Stomach (tissue), 9 donors: Measurements from ENCODE around the gene CFAP74. TPM values are rescaled to one million over a fixed set of nuclear protein-coding genes. Genes with fewer than 3 reads are reported as not detected.

Source experiments
- DNase-seq, 2 donors: peaks; one replicate each; pipeline versions ENCODE4 v3.0.0 to v3.0.0-alpha.2; 2013 to 2019
- H3K27ac ChIP-seq, 5 donors: fragments of 200-600 bp in 4 of 5; sonication (generic) in 4 of 5; one replicate each; pipeline ENCODE4 v1.5.1; 2013 to 2019; ENCODE audit warnings: mild to moderate bottlenecking in 1 of 5, moderate library complexity in 1 of 5
- H3K27me3 ChIP-seq, 3 donors: fragments of 200-600 bp; sonication (generic); one replicate each; pipeline ENCODE4 v1.5.1; 2017 to 2019; ENCODE audit warnings: mixed run types in 1 of 3
- H3K36me3 ChIP-seq, 4 donors: fragments of 200-600 bp; sonication (generic); 1 replicate in 3 of 4; 2 replicates in 1 of 4; pipeline ENCODE4 v1.5.1; 2016 to 2019
- H3K4me1 ChIP-seq, 4 donors: fragments of 200-600 bp; sonication (generic); one replicate each; pipeline ENCODE4 v1.5.1; 2016 to 2019
- H3K4me3 ChIP-seq, 4 donors: fragments of 200-600 bp; sonication (generic) in 3 of 4; one replicate each; pipeline ENCODE4 v1.5.1; 2016 to 2019; ENCODE audit warnings: mild to moderate bottlenecking in 1 of 4
- H3K9me3 ChIP-seq, 4 donors: fragments of 200-600 bp; sonication (generic); one replicate each; pipeline ENCODE4 v1.5.1; 2016 to 2019
- CTCF ChIP-seq, 7 experiments: fragments of 450-650 bp in 4 of 7; fragments of 200-600 bp in 3 of 7; sonication (generic) in 3 of 7; IDR thresholded peaks; one replicate each; pipeline ENCODE4 v1.5.1; 2016 to 2019; ENCODE audit warnings: antibody characterized with exemption in 7 of 7, control low read depth in 2 of 7, mild to moderate bottlenecking in 1 of 7
- EP300 ChIP-seq: sonication (generic); formaldehyde crosslinking; IDR thresholded peaks from one replicate; pipeline ENCODE4 v1.6.1; 2017; ENCODE audit warnings: antibody characterized with exemption
- POLR2A ChIP-seq, 4 donors: fragments of 450-650 bp; IDR thresholded peaks; one replicate each; pipeline ENCODE4 v1.6.1; 2016; ENCODE audit warnings: antibody characterized with exemption in 4 of 4, control low read depth in 2 of 4, mild to moderate bottlenecking in 1 of 4, moderate library complexity in 1 of 4
- POLR2AphosphoS5 ChIP-seq, 3 donors: sonication (generic); formaldehyde crosslinking; IDR thresholded peaks; one replicate each; pipeline ENCODE4 v1.6.1; 2016; ENCODE audit warnings: antibody characterized with exemption in 3 of 3
- WGBS, 5 donors: extraction: QIAGEN DNeasy Blood & Tissue Kit in 3 of 5; methylation state at CpG; one replicate each; pipeline versions ENCODE4 v1.1.5 to v1.1.7; 2013 to 2018; 5-methylcytosine and 5-hydroxymethylcytosine counted together
- intact Hi-C: fragments of 100-400 bp; cut with DNase I; formaldehyde crosslinking; loops from one replicate; pipeline ENCODE4 v1.15.1; 2023; ENCODE audit warnings: low total_unique reads
- polyA plus RNA-seq, 3 donors: library from polyadenylated mRNA; stranded (reverse); fragments of 200-250 nt; gene quantifications; one replicate each; pipeline ENCODE4 v1.2.3, GENCODE V29; 2013
- total RNA-seq, 5 donors: library from RNA; depleted of rRNA; stranded (reverse); fragments of >200 nt; gene quantifications; one replicate each; pipeline versions ENCODE4 v1.1.0 to v1.2.3, GENCODE V29; 2014 to 2016
- donor health status: healthy with polysubstance abuse.
- donor health status: Bipolar disorder and iron deficiency.
- donor health status: healthy.

CFAP74 gene
- total and polyA plus RNA-seq, 8 donors, result under 0.01 TPM; not detected in 7

- peaks cover 13 to 53% (median 48%) of the 10 kb centered on the region in 4 donors for H3K4me1 ChIP-seq
- intact Hi-C loops, result no loop called here
- H3K27ac ChIP-seq, result peak overlapping the region in 4 of 5 donors; percentile 40 to 64 (median 46)
- H3K9me3 ChIP-seq, result no peaks in the 10 kb centered on the region
- TF ChIP-seq EP300 (no peak), POLR2AphosphoS5 (IDR thresholded peaks at IDR 0.05) (no peak), POLR2A (IDR thresholded peaks at IDR 0.05) (no peak), CTCF (IDR thresholded peaks at IDR 0.05) (no peak)
- H3K27me3 ChIP-seq, result peaks cover 0 to 35% (median 4%) of the 10 kb centered on the region in 3 donors
- no peak overlapping the region for H3K4me3 ChIP-seq
- 69 to 81% (median 76%) methylated on average over 12 to 14 of the region's 14 CpGs for WGBS, 5 donors
- DNase-seq, result peak in 1 of 2 donors; percentile 30
- no peaks in the 10 kb centered on the region for H3K36me3 ChIP-seq
These were observed 107.9 kb downstream of the CFAP74 start for GRCh38 chr1:1895456-1896336.

- Histone ChIP-seq H3K27me3 (peaks cover 0 to 31% (median 4%) of the 10 kb centered on the region in 3 donors), H3K27ac (peak overlapping the region; percentile 40 to 68 (median 51)), H3K4me1 (peaks cover 13 to 54% (median 48%) of the 10 kb centered on the region in 4 donors), H3K9me3 (no peaks in the 10 kb centered on the region), H3K36me3 (no peaks in the 10 kb centered on the region), H3K4me3 (no peak overlapping the region)
- intact Hi-C loops, result no loop called here
- WGBS, 5 donors, result 29 to 52% (median 42%) methylated on average over 10 of the region's 10 CpGs
- DNase-seq, result no peak
- no peak for TF ChIP-seq CTCF (IDR thresholded peaks at IDR 0.05)
- TF ChIP-seq POLR2A (IDR thresholded peaks at IDR 0.05), result no peak
- no peak for TF ChIP-seq EP300
- no peak for TF ChIP-seq POLR2AphosphoS5 (IDR thresholded peaks at IDR 0.05)
These were observed 108.5 kb downstream of the CFAP74 start for GRCh38 chr1:1895060-1895418.

DNA sequence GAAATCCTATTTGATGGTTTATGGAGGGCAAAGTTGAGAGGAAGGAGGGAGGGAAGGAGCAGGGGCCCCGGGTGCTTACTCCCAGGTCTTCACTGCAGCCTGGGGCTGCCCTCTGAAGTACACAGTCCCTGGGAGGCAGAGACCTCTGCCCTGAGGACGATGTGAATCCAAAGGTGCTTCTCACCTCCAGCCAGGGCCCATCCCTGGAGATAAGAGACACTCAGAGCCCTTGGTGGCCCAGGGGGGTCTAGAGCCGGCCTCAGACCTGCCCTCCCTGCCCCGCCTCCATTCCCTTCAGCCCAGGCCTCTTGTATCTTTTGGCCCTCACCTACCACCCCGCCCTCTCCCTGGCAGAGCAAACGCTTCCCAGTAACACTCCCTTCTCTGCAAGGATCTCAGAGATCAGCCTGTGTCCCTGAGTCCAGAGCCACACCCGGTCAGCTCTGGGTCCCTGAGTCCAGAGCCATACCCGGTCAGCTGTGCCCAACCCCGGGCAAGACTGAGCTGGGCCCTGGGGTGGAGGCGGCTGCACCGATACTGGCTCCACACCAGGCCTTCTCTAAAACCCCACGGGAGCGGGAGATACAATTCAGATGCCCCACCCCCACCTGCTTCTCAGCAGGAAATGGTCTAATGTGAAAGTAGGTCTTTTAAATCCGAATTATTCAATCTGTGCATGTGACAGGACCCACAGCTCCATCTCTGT, 109.1 kb downstream of the CFAP74 start:
- peaks cover 0 to 25% (median 4%) of the 10 kb centered on the region in 3 donors for H3K27me3 ChIP-seq
- intact Hi-C loops, result no loop called here
- WGBS, 5 donors, result 10 to 29% (median 21%) methylated on average over 14 of the region's 14 CpGs
- TF ChIP-seq CTCF (IDR thresholded peaks at IDR 0.05) (no peak), EP300 (no peak), POLR2A (IDR thresholded peaks at IDR 0.05) (no peak), POLR2AphosphoS5 (IDR thresholded peaks at IDR 0.05) (peak in 1 of 3 donors; percentile 32)
- peaks cover 13 to 59% (median 51%) of the 10 kb centered on the region in 4 donors for H3K4me1 ChIP-seq
- H3K9me3 ChIP-seq, result no peaks in the 10 kb centered on the region
- peak; percentile 69 to 77 for DNase-seq
- no peaks in the 10 kb centered on the region for H3K36me3 ChIP-seq
- H3K27ac ChIP-seq, result peak overlapping the region; percentile 40 to 68 (median 51)
- no peak overlapping the region for H3K4me3 ChIP-seq

GRCh38 chr1:1893997-1894353, 109.6 kb downstream of the CFAP74 start:
- TF ChIP-seq POLR2AphosphoS5 (IDR thresholded peaks at IDR 0.05) (no peak), EP300 (no peak), POLR2A (IDR thresholded peaks at IDR 0.05) (no peak), CTCF (IDR thresholded peaks at IDR 0.05) (no peak)
- no peak for DNase-seq
- no peaks in the 10 kb centered on the region for H3K36me3 ChIP-seq
- H3K27ac ChIP-seq, result peak overlapping the region; percentile 40 to 68 (median 51)
- H3K4me1 ChIP-seq, result peaks cover 13 to 65% (median 57%) of the 10 kb centered on the region in 4 donors
- H3K9me3 ChIP-seq, result no peaks in the 10 kb centered on the region
- intact Hi-C loops, result no loop called here
- 55 to 93% (median 86%) methylated on average over 2 of the region's 2 CpGs for WGBS, 5 donors
- H3K4me3 ChIP-seq, result no peak overlapping the region
- H3K27me3 ChIP-seq, result peaks cover 0 to 23% (median 4%) of the 10 kb centered on the region in 3 donors
